Esophagus squamous epithelium (tissue), 4 donors: ENCODE data around the gene FLT3.

Experiments used
- POLR2A ChIP-seq, 4 donors: fragments of 450-650 bp; IDR thresholded peaks; one replicate each; pipeline ENCODE4 v1.6.1; 2017; ENCODE audit warnings: antibody characterized with exemption in 4 of 4, mild to moderate bottlenecking in 4 of 4, moderate library complexity in 3 of 4
- TF ChIP-seq, protein P1 (sequence below), 6 experiments: fragments of 450-650 bp in 4 of 6; fragments of 200-600 bp in 2 of 6; sonication (generic) in 2 of 6; IDR thresholded peaks; one replicate each; pipeline ENCODE4 v1.5.1; 2016 to 2019; ENCODE audit warnings: antibody characterized with exemption in 6 of 6, mild to moderate bottlenecking in 4 of 6, moderate library complexity in 4 of 6

DNA sequence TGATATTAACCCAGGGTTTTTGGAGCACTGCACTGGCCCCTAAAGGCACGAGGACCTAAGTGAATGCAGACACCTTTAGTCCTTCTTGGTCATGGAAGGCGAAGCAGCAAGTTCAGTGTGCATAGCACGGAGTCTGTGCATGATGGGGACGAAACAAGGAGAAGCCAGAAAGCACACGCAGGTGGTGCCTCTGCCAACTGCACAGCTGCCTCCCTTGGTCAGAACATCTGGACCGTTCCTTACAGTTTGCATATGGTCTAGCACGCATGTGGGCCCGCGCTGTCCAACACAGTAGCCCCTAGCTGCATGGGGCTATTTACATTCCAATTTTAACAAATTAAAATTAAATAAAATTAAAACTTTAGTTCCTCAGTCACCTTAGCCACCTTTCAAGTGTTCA, 44.0 kb downstream of the FLT3 start:
- no peak for TF ChIP-seq POLR2A (IDR thresholded peaks at IDR 0.05)
- TF ChIP-seq, protein P1, sequence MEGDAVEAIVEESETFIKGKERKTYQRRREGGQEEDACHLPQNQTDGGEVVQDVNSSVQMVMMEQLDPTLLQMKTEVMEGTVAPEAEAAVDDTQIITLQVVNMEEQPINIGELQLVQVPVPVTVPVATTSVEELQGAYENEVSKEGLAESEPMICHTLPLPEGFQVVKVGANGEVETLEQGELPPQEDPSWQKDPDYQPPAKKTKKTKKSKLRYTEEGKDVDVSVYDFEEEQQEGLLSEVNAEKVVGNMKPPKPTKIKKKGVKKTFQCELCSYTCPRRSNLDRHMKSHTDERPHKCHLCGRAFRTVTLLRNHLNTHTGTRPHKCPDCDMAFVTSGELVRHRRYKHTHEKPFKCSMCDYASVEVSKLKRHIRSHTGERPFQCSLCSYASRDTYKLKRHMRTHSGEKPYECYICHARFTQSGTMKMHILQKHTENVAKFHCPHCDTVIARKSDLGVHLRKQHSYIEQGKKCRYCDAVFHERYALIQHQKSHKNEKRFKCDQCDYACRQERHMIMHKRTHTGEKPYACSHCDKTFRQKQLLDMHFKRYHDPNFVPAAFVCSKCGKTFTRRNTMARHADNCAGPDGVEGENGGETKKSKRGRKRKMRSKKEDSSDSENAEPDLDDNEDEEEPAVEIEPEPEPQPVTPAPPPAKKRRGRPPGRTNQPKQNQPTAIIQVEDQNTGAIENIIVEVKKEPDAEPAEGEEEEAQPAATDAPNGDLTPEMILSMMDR (IDR thresholded peaks at IDR 0.05): no peak
